ENCODE data around the gene WWC2. TPM values are rescaled to one million over a fixed set of nuclear protein-coding genes. Genes with fewer than 3 reads are reported as not detected.

The WWC2 gene
- total RNA-seq, 4 donors from 2014 or later, result 11.2 to 14.7 (median 12.4) TPM

GRCh38 chr4:183328832-183329231 lies 229.8 kb downstream of the WWC2 start:
- TF ChIP-seq, protein P1, sequence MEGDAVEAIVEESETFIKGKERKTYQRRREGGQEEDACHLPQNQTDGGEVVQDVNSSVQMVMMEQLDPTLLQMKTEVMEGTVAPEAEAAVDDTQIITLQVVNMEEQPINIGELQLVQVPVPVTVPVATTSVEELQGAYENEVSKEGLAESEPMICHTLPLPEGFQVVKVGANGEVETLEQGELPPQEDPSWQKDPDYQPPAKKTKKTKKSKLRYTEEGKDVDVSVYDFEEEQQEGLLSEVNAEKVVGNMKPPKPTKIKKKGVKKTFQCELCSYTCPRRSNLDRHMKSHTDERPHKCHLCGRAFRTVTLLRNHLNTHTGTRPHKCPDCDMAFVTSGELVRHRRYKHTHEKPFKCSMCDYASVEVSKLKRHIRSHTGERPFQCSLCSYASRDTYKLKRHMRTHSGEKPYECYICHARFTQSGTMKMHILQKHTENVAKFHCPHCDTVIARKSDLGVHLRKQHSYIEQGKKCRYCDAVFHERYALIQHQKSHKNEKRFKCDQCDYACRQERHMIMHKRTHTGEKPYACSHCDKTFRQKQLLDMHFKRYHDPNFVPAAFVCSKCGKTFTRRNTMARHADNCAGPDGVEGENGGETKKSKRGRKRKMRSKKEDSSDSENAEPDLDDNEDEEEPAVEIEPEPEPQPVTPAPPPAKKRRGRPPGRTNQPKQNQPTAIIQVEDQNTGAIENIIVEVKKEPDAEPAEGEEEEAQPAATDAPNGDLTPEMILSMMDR (IDR thresholded peaks at IDR 0.05), result no peak
- no peak for TF ChIP-seq POLR2A (IDR thresholded peaks at IDR 0.05)
- 62 to 66% methylated on average over 7 of the region's 7 CpGs for WGBS, 2 donors
- intact Hi-C loops (cut with DNase I; ENCODE audit: low total_unique reads), result no loop called here
- H3K4me3 ChIP-seq (ENCODE audit: low read depth, poor library complexity, severe bottlenecking), result no peak overlapping the region
- DNase-seq (ENCODE audit: low spot score in 2 of 2), result no peak

GRCh38 chr4:183329244-183329643 lies 230.2 kb downstream of the WWC2 start:
- 91 to 94% methylated on average over 6 of the region's 6 CpGs for WGBS, 2 donors
- intact Hi-C loops (cut with DNase I; ENCODE audit: low total_unique reads), result no loop called here

DNA sequence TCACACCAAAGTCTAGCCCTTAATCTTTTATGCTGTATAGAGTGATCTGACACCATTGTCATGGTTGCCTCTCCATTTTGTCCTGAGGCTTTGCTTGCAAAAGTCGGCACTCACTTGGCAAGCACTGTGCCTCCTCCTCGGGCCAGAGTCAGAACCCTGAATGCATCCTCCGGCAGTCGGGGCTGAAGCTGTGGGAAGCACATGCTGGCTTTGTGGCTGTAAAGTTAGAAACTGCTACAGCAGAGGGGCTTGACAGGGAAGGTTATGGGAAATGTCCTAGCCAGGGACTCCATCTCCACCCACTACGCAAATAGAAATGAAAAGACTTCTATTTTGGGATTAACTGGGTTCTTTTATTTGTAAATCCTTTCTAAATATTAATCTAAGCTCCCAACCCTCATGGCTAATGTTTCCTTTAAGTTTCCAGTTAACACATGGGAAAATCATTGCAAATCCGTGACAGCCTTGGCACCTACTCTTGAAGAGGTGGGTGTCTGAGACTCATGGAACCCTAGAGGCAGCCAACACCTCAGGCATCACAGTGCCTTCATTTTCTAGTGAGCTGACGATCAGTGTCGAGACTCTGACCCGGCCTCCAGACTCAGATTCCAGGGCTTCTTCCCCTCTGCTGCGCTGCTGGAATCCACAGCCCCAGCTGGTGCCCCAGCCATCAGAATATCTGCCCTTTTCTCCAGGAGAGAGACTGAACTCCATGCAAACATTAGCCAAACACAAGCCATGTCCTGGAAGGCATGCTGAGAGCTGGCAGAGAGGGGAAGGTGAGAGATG lies 231.1 kb downstream of the WWC2 start:
- DNase-seq (ENCODE audit: low spot score in 2 of 2), result peak in 1 of 2 donors; percentile 56
- intact Hi-C loops (cut with DNase I; ENCODE audit: low total_unique reads), result no loop called here
- no peak overlapping the region for H3K4me3 ChIP-seq (ENCODE audit: low read depth, poor library complexity, severe bottlenecking)
- TF ChIP-seq, protein P1 (IDR thresholded peaks at IDR 0.05), result no peak
- no peak for TF ChIP-seq POLR2A (IDR thresholded peaks at IDR 0.05)
- WGBS, 2 donors, result 69 to 85% methylated on average over 10 of the region's 10 CpGs

More at GRCh38 chr4:183329244-183329643, 230.2 kb downstream of the WWC2 start:
- H3K4me3 ChIP-seq (ENCODE audit: low read depth, poor library complexity, severe bottlenecking), result no peak overlapping the region
- no peak for DNase-seq (ENCODE audit: low spot score in 2 of 2)
- no peak for TF ChIP-seq POLR2A (IDR thresholded peaks at IDR 0.05)
- TF ChIP-seq, protein P1 (IDR thresholded peaks at IDR 0.05), result no peak

DNA sequence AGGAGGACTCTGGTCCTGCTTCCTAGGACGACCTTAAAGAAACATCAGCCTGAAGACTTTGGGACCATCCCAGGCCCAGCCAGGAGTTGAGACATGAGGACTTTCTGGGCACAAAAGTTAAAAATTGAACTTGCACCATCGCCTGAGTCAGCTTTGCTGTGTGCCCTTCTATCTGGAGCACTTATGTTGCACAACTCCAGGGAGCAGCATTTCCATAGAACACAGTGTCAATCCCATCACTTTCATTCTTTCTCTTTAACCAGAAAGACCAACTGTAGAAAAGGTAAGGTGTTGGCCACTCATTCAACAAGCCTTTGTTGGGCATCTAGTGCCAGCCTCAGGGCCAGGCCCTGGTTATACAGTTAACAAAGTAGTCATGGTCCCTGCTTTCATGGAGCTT lies 231.8 kb downstream of the WWC2 start:
- TF ChIP-seq POLR2A (IDR thresholded peaks at IDR 0.05), result no peak
- TF ChIP-seq, protein P1 (IDR thresholded peaks at IDR 0.05), result no peak
- peak in 1 of 2 donors; percentile 43 for DNase-seq (ENCODE audit: low spot score in 2 of 2)
- WGBS, 2 donors, result 92 to 100% methylated on average over 2 of the region's 2 CpGs
- H3K4me3 ChIP-seq (ENCODE audit: low read depth, poor library complexity, severe bottlenecking), result no peak overlapping the region
- intact Hi-C loops (cut with DNase I; ENCODE audit: low total_unique reads), result no loop called here

- TF ChIP-seq POLR2A (IDR thresholded peaks at IDR 0.05), result no peak
- TF ChIP-seq, protein P1 (IDR thresholded peaks at IDR 0.05), result no peak
- intact Hi-C loops (cut with DNase I; ENCODE audit: low total_unique reads), result no loop called here
- WGBS, 2 donors, result 87 to 92% methylated on average over 11 of the region's 11 CpGs
- peak in 1 of 2 donors; percentile 37 for DNase-seq (ENCODE audit: low spot score in 2 of 2)
- no peak overlapping the region for H3K4me3 ChIP-seq (ENCODE audit: low read depth, poor library complexity, severe bottlenecking)
Observed at GRCh38 chr4:183332447-183332846, 233.4 kb downstream of the WWC2 start.
